ENCODE measurements around the gene OR2AG1. TPM values are rescaled to one million over a fixed set of nuclear protein-coding genes. Genes with fewer than 3 reads are reported as not detected.
A peak's percentile ranks its signal among the peaks of the same experiment; 100 is the strongest.

The OR2AG1 gene
- total RNA-seq, 4 donors from 2014 or later = not detected

- Histone ChIP-seq H3K4me3 (no peak overlapping the region), H3K27me3 (peaks cover 0 to 3% (median 0%) of the 10 kb centered on the region in 4 donors), H3K9me3 (no peaks in the 10 kb centered on the region), H3K27ac (no peak overlapping the region), H3K36me3 (no peaks in the 10 kb centered on the region), H3K4me1 (no peaks in the 10 kb centered on the region)
- intact Hi-C loops (cut with DNase I) = no loop called here
- no peak for DNase-seq
- 43 to 45% methylated on average over 2 of the region's 2 CpGs for WGBS, 2 donors
- no peak for TF ChIP-seq POLR2A (IDR thresholded peaks at IDR 0.05)
- TF ChIP-seq, protein P1, sequence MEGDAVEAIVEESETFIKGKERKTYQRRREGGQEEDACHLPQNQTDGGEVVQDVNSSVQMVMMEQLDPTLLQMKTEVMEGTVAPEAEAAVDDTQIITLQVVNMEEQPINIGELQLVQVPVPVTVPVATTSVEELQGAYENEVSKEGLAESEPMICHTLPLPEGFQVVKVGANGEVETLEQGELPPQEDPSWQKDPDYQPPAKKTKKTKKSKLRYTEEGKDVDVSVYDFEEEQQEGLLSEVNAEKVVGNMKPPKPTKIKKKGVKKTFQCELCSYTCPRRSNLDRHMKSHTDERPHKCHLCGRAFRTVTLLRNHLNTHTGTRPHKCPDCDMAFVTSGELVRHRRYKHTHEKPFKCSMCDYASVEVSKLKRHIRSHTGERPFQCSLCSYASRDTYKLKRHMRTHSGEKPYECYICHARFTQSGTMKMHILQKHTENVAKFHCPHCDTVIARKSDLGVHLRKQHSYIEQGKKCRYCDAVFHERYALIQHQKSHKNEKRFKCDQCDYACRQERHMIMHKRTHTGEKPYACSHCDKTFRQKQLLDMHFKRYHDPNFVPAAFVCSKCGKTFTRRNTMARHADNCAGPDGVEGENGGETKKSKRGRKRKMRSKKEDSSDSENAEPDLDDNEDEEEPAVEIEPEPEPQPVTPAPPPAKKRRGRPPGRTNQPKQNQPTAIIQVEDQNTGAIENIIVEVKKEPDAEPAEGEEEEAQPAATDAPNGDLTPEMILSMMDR (IDR thresholded peaks at IDR 0.05) = peak; percentile 21 to 64 (median 47)
Observed at GRCh38 chr11:6757373-6757967, 25.4 kb upstream of the OR2AG1 start.

- intact Hi-C loops (cut with DNase I) = no loop called here
- no peaks in the 10 kb centered on the region for H3K9me3 ChIP-seq
- no peaks in the 10 kb centered on the region for H3K27me3 ChIP-seq
- H3K4me3 ChIP-seq = no peak within 1 kb of the TSS
- TF ChIP-seq, protein P1 (IDR thresholded peaks at IDR 0.05) = no peak
- TF ChIP-seq POLR2A (IDR thresholded peaks at IDR 0.05) = no peak
- no peaks in the 10 kb centered on the region for H3K4me1 ChIP-seq
- H3K27ac ChIP-seq = no peak within 1 kb of the TSS
- no peak for DNase-seq
- no peaks in the 10 kb centered on the region for H3K36me3 ChIP-seq
- 73 to 86% methylated on average over 3 of the region's 4 CpGs for WGBS, 2 donors
Observed at GRCh38 chr11:6771926-6772893, 10.6 kb upstream of the OR2AG1 start, which contains the start of gene OR2AG2. OR2AG2 (minus strand) TSS chr11:6771976; CDS start chr11:6768957, 3,019 bp downstream.

GRCh38 chr11:6778518-6778917 is 4.3 kb upstream of the OR2AG1 start:
- DNase-seq = no peak
- no peak for TF ChIP-seq POLR2A (IDR thresholded peaks at IDR 0.05)
- TF ChIP-seq, protein P1 (IDR thresholded peaks at IDR 0.05) = no peak
- no peaks in the 10 kb centered on the region for H3K4me1 ChIP-seq

GRCh38 chr11:6780829-6781228 is 2.0 kb upstream of the OR2AG1 start:
- no peaks in the 10 kb centered on the region for H3K4me1 ChIP-seq
- no peaks in the 10 kb centered on the region for H3K9me3 ChIP-seq
- TF ChIP-seq POLR2A (IDR thresholded peaks at IDR 0.05) = no peak
- TF ChIP-seq, protein P1 (IDR thresholded peaks at IDR 0.05) = no peak
- H3K27ac ChIP-seq = no peak overlapping the region
- H3K27me3 ChIP-seq = no peaks in the 10 kb centered on the region
- intact Hi-C loops (cut with DNase I) = no loop called here
- no peak for DNase-seq
- no peaks in the 10 kb centered on the region for H3K36me3 ChIP-seq
- no peak overlapping the region for H3K4me3 ChIP-seq

More at GRCh38 chr11:6778518-6778917, 4.3 kb upstream of the OR2AG1 start:
- H3K36me3 ChIP-seq = no peaks in the 10 kb centered on the region
- H3K9me3 ChIP-seq = no peaks in the 10 kb centered on the region
- H3K27ac ChIP-seq = no peak overlapping the region
- intact Hi-C loops (cut with DNase I) = no loop called here
- no peak overlapping the region for H3K4me3 ChIP-seq
- H3K27me3 ChIP-seq = no peaks in the 10 kb centered on the region

GRCh38 chr11:6790546-6790945 is 7.7 kb downstream of the OR2AG1 start:
- 64 to 78% methylated on average over 2 of the region's 2 CpGs for WGBS, 2 donors
- intact Hi-C loops (cut with DNase I) = no loop called here
- no peak for DNase-seq

More at GRCh38 chr11:6790546-6790945, 7.7 kb downstream of the OR2AG1 start:
- no peaks in the 10 kb centered on the region for H3K27me3 ChIP-seq
- no peak overlapping the region for H3K27ac ChIP-seq
- TF ChIP-seq POLR2A (IDR thresholded peaks at IDR 0.05) = no peak
- TF ChIP-seq, protein P1 (IDR thresholded peaks at IDR 0.05) = no peak
- H3K4me1 ChIP-seq = no peaks in the 10 kb centered on the region
- no peaks in the 10 kb centered on the region for H3K36me3 ChIP-seq
- no peak overlapping the region for H3K4me3 ChIP-seq
- no peaks in the 10 kb centered on the region for H3K9me3 ChIP-seq
